Fibroblast of the aortic adventitia (primary cell): Measurements from ENCODE around the gene ASAP2. TPM values are rescaled to one million over a fixed set of nuclear protein-coding genes. Genes with fewer than 3 reads are reported as not detected.
A peak's percentile ranks its signal among the peaks of the same experiment; 100 is the strongest.

Experiments
- DNase-seq: peaks from one replicate; pipeline ENCODE4 v3.0.0-alpha.2; 2010; ENCODE audit warnings: low read depth
- H3K4me3 ChIP-seq: 2 replicates; pipeline ENCODE4 v1.5.1; 2011; ENCODE audit warnings: low read depth, mild to moderate bottlenecking, control low read depth, low read length, moderate library complexity
- CTCF ChIP-seq: IDR thresholded peaks from 2 replicates; pipeline ENCODE4 v1.5.1; 2011; ENCODE audit warnings: mild to moderate bottlenecking, low read length, control low read depth, inconsistent platforms; ENCODE audit not compliant: insufficient read depth
- total RNA-seq: library from RNA; depleted of rRNA; stranded (reverse); fragments of >200 nt; gene quantifications from 2 replicates; pipeline ENCODE4 v1.2.3, GENCODE V29; 2012; ENCODE audit warnings: low replicate concordance

Gene ASAP2
- total RNA-seq, 1 donor, result 76.4 TPM

GRCh38 chr2:9230881-9231280 lies 24.3 kb downstream of the ASAP2 start:
- no peak for TF ChIP-seq CTCF
- DNase-seq, result no peak
- no peak overlapping the region for H3K4me3 ChIP-seq

GRCh38 chr2:9231291-9232165 lies 24.9 kb downstream of the ASAP2 start:
- no peak for DNase-seq
- no peak for TF ChIP-seq CTCF
- no peak overlapping the region for H3K4me3 ChIP-seq

GRCh38 chr2:9232166-9232479 lies 25.5 kb downstream of the ASAP2 start:
- DNase-seq, result no peak
- no peak for TF ChIP-seq CTCF
- H3K4me3 ChIP-seq, result no peak overlapping the region

- no peak for TF ChIP-seq CTCF
- peak; percentile 62 for DNase-seq
- H3K4me3 ChIP-seq, result no peak overlapping the region
Measured at GRCh38 chr2:9232886-9233285, 26.3 kb downstream of the ASAP2 start.

- TF ChIP-seq CTCF, result no peak
- peak; percentile 91 for DNase-seq
- H3K4me3 ChIP-seq, result no peak overlapping the region
Measured at GRCh38 chr2:9234680-9235146, 28.1 kb downstream of the ASAP2 start.

- peak; percentile 69 for DNase-seq
- no peak for TF ChIP-seq CTCF
- H3K4me3 ChIP-seq, result peak overlapping the region; percentile 37
Measured at GRCh38 chr2:9235147-9236044, 28.8 kb downstream of the ASAP2 start.
